ENCODE data around the gene CNPY3.
"Not testable (repeated sequence)": the region's sequence is repeated elsewhere in the genome, so short reads cannot be mapped to it uniquely, and the experiment has no call there.

The CNPY3 gene

DNA sequence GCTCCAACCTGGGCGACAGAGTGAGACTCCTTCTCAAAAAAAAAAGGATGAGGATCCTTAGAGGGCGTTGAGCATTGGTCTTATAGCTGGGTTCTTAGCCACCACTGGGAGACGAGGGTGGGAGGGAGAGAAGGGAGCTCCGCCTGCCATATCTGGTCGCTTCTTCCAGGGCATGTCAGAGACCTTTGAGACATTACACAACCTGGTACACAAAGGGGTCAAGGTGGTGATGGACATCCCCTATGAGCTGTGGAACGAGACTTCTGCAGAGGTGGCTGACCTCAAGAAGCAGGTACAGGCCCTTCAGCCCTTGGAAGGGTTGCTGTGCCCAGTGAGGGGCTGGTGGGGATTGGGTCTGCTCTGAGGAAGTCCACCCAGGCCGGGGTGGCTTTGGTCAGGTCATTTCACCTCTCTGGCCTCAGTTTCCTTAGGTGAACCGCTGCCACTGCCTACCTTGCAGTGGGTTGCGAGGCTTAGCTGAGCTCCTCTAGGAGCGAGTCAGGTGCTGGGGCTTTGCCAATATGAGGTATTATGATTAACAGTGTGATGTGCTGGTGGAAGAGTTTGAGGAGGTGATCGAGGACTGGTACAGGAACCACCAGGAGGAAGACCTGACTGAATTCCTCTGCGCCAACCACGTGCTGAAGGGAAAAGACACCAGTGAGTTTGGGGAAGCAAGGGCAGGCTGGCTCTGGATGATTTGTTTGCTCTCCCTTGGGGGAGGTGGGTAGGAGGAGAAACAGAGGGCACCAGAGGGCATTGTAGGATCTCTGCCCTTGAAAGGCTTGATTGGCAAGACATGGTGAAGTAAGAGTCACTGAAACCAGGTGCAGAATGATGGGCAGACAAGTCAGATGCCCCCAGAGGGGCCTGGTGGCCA, 8.5 kb downstream of the CNPY3 start:
- no peak for TF ChIP-seq ZNF274 (IDR thresholded peaks at IDR 0.05; ENCODE audit: low read depth, low read length)
- no peak overlapping the region for H3K4me3 ChIP-seq (ENCODE audit: low read length)

DNA sequence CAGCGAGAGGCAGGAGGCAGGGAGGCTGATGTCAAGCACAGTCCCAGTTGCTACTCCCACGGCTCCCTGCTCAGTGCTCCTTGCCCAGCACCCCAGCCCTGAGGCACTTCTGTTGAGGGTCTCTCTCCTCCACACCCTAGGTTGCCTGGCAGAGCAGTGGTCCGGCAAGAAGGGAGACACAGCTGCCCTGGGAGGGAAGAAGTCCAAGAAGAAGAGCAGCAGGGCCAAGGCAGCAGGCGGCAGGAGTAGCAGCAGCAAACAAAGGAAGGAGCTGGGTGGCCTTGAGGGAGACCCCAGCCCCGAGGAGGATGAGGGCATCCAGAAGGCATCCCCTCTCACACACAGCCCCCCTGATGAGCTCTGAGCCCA, 9.1 kb downstream of the CNPY3 start:
- TF ChIP-seq ZNF274 (IDR thresholded peaks at IDR 0.05; ENCODE audit: low read depth, low read length), result no peak
- H3K4me3 ChIP-seq (ENCODE audit: low read length), result no peak overlapping the region

DNA sequence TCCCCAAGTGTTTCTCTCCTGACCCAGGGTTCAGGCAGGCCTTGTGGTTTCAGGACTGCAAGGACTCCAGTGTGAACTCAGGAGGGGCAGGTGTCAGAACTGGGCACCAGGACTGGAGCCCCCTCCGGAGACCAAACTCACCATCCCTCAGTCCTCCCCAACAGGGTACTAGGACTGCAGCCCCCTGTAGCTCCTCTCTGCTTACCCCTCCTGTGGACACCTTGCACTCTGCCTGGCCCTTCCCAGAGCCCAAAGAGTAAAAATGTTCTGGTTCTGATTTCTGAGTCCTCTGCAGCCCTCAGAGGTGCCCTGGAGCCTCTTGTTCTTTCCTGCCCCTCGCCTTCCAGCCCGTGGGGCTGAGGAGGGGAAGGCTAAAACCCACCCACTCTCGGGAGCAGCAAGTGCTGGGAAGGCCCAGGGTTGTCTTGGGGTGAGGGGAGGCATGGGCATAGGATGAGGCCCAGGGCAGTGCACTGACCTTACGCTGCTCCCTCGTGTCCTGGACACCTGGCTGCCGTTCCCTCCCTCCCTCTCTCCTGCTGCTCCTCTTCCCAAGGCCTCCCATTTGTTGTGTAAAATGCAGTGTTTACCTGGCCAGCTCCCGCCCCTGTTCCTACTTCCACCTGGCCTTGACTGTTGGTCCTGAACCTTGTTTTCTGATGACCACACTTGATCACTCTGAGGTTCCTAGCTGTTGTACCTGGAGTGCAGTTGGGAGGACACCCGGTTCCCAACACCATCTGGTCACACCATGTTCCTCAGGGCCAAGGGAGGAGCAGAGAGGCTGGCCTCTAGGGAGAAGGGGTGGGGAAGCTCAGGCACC, 9.9 kb downstream of the CNPY3 start:
- H3K4me3 ChIP-seq (ENCODE audit: low read length), result no peak overlapping the region
- TF ChIP-seq ZNF274 (IDR thresholded peaks at IDR 0.05; ENCODE audit: low read depth, low read length), result no peak

DNA sequence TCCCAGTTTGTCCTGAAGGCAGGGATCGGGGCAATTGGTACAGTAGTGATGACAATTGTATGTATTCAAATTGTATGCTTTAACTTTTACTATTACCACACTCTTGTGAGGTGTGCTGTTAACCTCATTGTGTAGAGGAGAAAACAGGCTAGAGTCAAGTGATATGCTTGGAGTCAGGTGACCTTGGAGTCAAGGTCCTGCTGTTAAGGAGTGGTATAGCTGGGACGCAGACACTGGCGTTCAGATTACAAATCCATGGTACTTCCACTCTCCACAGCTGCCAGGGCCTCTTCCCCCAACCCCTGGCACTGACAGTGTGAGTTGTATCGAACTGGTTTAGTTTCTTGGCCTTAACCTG, 10.5 kb downstream of the CNPY3 start:
- no peak for TF ChIP-seq ZNF274 (IDR thresholded peaks at IDR 0.05; ENCODE audit: low read depth, low read length)
- no peak overlapping the region for H3K4me3 ChIP-seq (ENCODE audit: low read length)

DNA sequence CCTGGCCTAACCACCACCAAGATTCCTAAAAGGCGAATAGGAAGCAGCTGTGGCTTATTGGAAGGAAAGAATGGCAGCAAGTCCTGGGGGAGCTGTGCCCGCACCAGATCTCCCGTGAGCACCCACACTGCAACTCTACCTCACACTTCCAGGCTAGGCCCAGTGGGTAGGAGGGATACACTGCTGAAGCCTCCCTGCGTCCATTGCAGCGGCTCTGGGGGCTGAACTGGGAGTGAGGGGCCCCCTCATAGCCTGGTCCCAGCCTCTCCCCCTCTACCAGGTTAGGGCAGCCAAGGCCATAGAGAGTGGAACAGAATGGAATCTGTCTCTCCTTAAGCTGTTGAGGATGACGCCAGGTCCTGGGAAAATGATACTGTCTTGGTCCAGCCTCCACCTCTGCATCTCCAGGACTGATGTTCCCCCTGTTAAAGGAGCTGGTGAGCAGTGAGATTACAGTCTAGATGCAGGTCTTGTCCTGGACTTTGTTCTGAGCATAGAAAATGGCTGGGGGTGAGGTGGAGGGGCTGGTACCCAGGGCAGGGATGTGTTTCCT, 11.3 kb downstream of the CNPY3 start:
- TF ChIP-seq ZNF274 (IDR thresholded peaks at IDR 0.05; ENCODE audit: low read depth, low read length), result no peak
- H3K4me3 ChIP-seq (ENCODE audit: low read length), result no peak overlapping the region

DNA sequence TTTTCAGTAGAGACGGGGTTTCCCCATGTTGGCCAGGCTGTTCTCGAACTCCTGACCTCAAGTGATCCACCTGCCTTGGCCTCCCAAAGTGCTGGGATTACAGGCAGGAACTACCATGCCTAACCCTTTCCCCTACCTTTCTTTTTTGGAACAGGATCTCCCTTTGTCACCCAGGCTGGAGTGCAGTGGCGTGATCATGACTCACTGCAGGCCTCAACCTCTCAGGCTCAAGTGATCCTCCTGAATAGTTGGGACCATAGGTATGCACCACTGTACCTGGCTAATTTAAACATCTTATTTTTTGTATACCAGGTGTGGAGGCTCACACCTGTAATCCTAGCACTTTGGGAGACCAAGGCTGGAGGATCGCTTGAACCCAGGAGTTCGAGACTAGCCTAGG, 12.1 kb downstream of the CNPY3 start:
- not testable (repeated sequence) for H3K4me3 ChIP-seq (ENCODE audit: low read length)

DNA sequence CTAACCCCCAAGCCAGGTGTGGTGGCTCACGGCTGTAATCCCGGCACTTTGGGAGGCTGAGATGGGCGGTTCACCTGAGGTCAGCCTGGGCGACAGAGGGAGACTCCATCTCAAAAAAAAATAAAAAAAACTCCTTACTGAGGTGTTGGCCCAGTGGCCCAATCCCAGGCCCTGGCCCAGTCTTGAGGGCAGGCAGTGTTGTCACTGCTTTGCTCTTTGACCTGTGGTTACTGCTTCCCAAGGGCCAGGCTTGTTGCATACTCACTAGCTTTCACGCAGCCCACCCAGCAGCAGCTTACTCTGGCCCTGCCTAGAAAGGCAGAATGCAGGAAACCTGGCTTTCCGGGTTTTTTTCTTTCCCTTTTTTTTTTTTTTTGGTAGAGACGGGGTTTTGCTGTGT, 13.2 kb downstream of the CNPY3 start:
- TF ChIP-seq ZNF274 (IDR thresholded peaks at IDR 0.05; ENCODE audit: low read depth, low read length), result no peak
- no peak overlapping the region for H3K4me3 ChIP-seq (ENCODE audit: low read length)

DNA sequence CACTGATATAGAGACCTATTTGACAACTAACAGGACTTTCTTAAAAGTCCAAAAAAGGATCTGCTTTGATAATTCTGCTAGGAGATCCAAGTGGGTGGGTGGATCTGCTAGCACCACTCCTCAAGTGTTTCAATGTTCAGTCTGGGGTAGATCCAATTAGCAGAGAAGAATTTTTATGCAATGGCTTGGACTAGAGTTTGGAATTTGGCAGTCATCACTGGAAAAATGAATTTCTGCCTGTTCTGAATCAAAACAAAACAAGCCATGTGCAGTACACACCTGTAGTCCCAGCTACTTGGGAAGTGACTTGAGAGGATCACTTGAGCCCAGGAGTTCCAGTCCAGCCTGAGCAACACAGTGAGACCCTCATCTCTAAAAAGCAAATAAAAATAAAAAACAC, 18.7 kb downstream of the CNPY3 start:
- no peak overlapping the region for H3K4me3 ChIP-seq (ENCODE audit: low read length)
- TF ChIP-seq ZNF274 (IDR thresholded peaks at IDR 0.05; ENCODE audit: low read depth, low read length), result no peak

DNA sequence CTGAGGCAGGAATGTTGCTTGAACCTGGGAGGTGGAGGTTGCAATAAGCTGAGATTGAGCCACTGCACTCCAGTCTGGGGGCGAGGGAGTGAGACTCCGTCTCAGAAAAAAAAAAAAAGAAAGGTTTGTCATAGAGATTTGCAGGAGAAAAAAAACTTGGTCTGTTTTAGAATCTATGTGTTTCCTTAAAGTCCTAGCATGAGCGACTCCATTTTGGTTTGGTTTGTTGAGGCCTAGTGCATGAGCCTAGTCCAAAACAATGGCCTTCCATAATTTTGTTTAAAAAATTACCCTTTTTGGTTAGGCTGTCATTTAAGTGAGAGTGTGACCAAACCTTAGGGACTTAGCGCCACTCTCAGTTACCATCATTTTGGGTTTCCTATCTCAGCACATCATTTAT, 23.1 kb downstream of the CNPY3 start:
- TF ChIP-seq ZNF274 (IDR thresholded peaks at IDR 0.05; ENCODE audit: low read depth, low read length), result no peak
- no peak overlapping the region for H3K4me3 ChIP-seq (ENCODE audit: low read length)

DNA sequence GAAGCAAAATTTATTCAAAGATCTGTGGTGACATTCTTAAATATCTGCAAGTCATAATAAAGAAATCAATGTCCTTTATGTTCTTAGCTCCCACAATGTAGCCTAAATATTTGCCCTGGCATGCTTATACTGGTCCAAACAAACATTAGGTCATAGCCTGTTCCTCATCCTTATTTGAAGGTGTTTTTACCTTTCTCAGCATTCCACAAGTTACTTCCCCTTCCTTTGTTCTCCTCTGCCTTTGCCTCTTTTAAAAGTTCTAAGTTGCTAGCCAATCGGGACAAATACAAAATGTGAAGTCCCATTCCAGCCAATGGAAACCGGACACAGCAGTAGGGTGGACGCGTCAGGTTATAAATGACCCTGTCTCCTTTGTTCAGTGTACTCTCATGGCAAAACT, 25.1 kb downstream of the CNPY3 start:
- H3K4me3 ChIP-seq (ENCODE audit: low read length), result not testable (repeated sequence)

DNA sequence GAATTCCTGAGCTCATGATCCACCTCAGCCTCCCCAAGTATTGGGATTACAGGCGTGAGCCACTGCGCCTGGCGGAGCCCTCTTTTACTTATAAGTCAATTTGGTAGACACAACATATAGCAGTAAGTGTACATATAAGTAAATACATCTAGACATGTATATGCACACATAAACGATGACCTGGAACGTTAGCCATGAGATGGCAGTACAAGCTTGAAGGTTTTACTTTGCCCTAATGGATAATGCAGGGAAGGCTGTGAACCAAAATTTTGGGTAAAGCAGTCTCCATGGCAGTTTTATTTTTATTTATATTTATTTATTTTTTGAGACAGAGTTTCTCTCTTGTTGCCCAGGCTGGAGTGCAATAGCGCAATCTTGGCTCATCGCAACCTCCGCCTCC, 28.8 kb downstream of the CNPY3 start:
- TF ChIP-seq ZNF274 (IDR thresholded peaks at IDR 0.05; ENCODE audit: low read depth, low read length), result no peak

DNA sequence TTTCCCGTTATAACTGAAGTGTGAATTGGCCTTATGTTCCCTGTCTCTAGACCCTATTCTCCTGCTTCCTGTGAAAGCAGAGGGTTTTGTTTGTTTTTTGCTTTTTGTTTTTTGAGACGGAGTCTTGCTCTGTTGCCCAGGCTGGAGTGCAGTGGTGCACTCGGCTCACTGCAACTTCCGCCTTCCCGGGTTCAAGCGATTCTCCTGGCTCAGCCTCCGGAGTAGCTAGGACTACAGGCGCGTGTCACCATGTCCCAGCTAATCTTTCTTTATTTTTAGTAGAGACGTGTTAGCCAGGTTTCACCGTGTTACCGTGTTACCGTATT, 30.6 kb downstream of the CNPY3 start:
- peak overlapping the region; percentile 27; the same call in 1 of the 2 replicates for H3K4me3 ChIP-seq (ENCODE audit: low read length)
- TF ChIP-seq ZNF274 (IDR thresholded peaks at IDR 0.05; ENCODE audit: low read depth, low read length), result no peak

More for the DNA sequence above, 28.8 kb downstream of the CNPY3 start:
- no peak overlapping the region for H3K4me3 ChIP-seq (ENCODE audit: low read length)

DNA sequence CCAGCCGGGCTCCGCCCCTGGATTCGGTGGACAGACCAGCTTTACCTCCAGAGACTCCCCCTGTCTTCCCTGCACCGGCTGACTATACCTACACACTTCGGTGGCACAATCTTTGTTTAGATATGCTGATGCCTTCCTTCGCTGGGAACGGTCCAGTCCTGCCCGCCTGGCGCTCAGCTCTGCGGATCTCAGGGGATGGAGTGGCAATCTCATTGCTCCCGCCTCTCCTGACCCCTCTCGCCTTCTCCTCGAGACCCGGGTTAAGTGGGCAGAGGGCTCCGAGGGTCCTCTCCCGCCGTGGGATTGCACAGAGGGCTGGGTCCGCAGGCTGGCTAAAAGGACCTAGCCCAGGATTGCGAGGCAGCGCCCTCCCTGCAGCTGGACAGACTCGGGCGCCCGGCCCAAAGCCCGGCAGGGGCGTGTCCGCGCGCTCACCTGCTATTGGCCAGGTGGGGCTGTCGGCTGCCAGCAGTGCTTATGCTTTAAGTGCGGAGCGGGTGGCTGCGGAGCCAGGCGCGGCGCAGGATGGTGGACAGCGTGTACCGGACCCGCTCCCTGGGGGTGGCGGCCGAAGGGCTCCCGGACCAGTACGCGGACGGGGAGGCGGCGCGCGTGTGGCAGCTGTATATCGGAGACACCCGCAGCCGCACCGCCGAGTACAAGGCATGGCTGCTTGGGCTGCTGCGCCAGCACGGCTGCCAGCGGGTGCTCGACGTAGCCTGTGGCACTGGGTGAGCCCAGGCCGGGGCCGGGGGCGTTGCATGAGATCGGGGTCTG, 31.2 kb downstream of the CNPY3 start, which contains the start of gene GNMT:
GNMT (plus strand) TSS at position 512 of the 777 bp plus-strand sequence; CDS start at position 526, 14 bp downstream.
- peak within 1 kb of the TSS; percentile 27; the same call in 1 of the 2 replicates for H3K4me3 ChIP-seq (ENCODE audit: low read length)
- TF ChIP-seq ZNF274 (IDR thresholded peaks at IDR 0.05; ENCODE audit: low read depth, low read length), result no peak

DNA sequence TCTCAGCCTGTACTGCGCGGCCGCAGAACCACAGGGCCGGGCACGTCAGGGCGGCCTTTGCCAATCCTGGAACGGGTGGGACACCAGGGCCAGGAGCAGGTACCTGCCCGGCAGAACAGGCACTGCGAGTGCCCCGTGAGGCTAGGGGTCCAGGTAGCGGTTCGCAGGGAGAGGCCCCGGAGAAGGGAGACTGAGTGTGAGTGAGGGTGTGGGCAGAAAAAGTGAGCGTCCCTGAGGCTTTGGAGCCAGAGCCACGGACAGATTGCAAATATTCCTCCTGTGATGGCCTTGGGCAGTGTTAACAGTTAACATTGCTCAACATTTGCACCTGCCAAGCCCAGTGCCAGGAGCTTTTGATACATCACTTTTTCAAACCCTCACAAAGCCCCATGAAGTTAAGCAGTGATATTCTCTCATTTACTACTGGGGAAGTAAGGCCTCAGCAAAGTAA, 31.8 kb downstream of the CNPY3 start:
- no peak overlapping the region for H3K4me3 ChIP-seq (ENCODE audit: low read length)
- TF ChIP-seq ZNF274 (IDR thresholded peaks at IDR 0.05; ENCODE audit: low read depth, low read length), result no peak
